Measurements from ENCODE around the gene TSC1. TPM values are rescaled to one million over a fixed set of nuclear protein-coding genes. Genes with fewer than 3 reads are reported as not detected.

The TSC1 gene
- polyA plus RNA-seq, 3 donors, result 3.3 to 43.0 (median 5.8) TPM

DNA sequence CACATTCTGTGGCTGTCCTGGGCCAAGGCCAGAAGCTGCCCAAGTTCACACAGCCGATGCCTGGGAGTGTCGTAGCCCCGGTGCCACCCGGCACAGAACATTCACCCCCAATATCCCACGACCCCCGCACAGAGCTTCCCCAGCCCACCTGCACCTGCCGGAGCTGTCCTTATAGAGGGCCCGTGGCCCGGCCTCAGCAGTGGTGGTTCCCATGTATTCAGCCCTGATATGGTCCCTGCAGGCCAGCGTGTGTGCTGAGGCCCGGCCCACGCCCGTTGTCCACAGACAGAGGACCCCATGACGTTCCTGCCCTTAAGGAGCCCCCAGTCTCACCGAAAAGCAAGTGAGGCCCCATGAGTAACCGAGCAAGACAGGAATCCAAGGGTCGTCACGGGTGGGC is 28.8 kb upstream of the TSC1 start:
- 96% methylated on average over 18 of the region's 18 CpGs for WGBS (ENCODE audit: insufficient coverage)
- Histone ChIP-seq H4K20me1 (ENCODE audit: insufficient read depth, low read length) (no peaks in the 10 kb centered on the region), H3K4me3 (replicated peaks in 1 of 3; ENCODE audit: low read depth in 2 of 3, low read length in 3 of 3) (no peak overlapping the region), H3K36me3 (replicated peaks in 1 of 2; ENCODE audit: control insufficient read depth in 1 of 2, insufficient read depth in 2 of 2, low read length in 2 of 2) (no peaks in the 10 kb centered on the region), H3K27me3 (ENCODE audit: control insufficient read depth in 2 of 2, insufficient read depth in 2 of 2, low read length in 2 of 2) (peaks cover 4 to 10% of the 10 kb centered on the region in 2 donors), H3K27ac (ENCODE audit: low read depth in 1 of 2, low read length in 2 of 2) (no peak overlapping the region), H3K4me2 (replicated peaks; ENCODE audit: extremely low read depth, low read length, poor library complexity, severe bottlenecking) (no peak overlapping the region), H3K9me3 (replicated peaks in 1 of 2; ENCODE audit: control insufficient read depth in 1 of 2, insufficient read depth in 1 of 2, low read length in 2 of 2) (no peaks in the 10 kb centered on the region), H3K79me2 (ENCODE audit: insufficient read depth, low read length) (no peaks in the 10 kb centered on the region), H3K9ac (ENCODE audit: insufficient read depth, low read length, poor library complexity, severe bottlenecking) (no peak overlapping the region), H2AFZ (ENCODE audit: insufficient read depth, low read depth, low read length, poor library complexity, severe bottlenecking) (no peak overlapping the region), H3K4me1 (ENCODE audit: control insufficient read depth in 1 of 2, insufficient read depth in 2 of 2, low read length in 2 of 2) (peaks cover 5 to 10% of the 10 kb centered on the region in 2 donors)
- H3K27me3 Mint-ChIP-seq (ENCODE audit: low read depth in 3 of 3), result peaks cover 5 to 17% (median 10%) of the 10 kb centered on the region in 3 donors
- intact Hi-C loops (cut with micrococcal nuclease), result no loop called here
- H3K27ac Mint-ChIP-seq, result no peak overlapping the region
- DNase-seq, result no peak
- peaks cover 5% of the 10 kb centered on the region for H3K4me1 Mint-ChIP-seq
- H3K4me3 Mint-ChIP-seq, result no peak overlapping the region
- TF ChIP-seq, protein P1, sequence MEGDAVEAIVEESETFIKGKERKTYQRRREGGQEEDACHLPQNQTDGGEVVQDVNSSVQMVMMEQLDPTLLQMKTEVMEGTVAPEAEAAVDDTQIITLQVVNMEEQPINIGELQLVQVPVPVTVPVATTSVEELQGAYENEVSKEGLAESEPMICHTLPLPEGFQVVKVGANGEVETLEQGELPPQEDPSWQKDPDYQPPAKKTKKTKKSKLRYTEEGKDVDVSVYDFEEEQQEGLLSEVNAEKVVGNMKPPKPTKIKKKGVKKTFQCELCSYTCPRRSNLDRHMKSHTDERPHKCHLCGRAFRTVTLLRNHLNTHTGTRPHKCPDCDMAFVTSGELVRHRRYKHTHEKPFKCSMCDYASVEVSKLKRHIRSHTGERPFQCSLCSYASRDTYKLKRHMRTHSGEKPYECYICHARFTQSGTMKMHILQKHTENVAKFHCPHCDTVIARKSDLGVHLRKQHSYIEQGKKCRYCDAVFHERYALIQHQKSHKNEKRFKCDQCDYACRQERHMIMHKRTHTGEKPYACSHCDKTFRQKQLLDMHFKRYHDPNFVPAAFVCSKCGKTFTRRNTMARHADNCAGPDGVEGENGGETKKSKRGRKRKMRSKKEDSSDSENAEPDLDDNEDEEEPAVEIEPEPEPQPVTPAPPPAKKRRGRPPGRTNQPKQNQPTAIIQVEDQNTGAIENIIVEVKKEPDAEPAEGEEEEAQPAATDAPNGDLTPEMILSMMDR (IDR thresholded peaks at IDR 0.05), result no peak
- no peaks in the 10 kb centered on the region for H3K36me3 Mint-ChIP-seq
- peaks cover 0 to 6% (median 2%) of the 10 kb centered on the region in 7 donors for H3K9me3 Mint-ChIP-seq

DNA sequence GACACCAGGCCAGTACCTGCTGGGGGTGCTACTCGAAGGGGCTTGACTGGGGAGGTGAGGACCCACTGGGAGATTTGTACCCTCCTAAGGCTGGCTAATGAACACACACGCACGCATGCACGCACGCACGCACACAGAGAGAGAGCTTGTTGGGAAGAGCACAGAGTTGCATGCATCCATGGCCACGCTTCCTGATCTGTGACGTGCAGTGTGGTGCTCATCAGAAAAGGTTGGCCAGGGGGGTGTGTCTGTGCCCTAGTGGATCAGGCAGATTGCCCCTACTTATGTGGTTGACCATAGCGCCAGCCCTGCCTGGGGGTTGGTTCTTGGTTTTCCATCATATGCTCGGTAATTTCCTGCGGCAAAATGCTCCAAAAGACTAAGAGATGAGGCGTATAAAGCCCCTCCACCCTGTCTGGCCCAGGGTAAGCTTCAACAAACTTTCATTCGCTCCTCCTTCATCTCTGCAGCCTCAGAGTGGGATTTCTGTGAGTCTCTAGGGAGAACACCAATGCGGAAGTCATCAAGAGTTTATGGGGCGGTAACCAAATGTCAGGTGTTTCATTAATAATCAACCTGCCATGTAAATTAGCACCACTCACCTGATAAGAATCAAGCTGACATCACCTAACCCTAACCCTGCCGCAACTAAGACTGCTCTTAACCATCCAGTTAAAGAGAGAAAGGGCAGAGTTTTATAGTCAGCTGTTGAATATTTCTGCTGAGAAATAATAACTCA is 26.1 kb upstream of the TSC1 start:
- Histone ChIP-seq H3K9ac (ENCODE audit: insufficient read depth, low read length, poor library complexity, severe bottlenecking) (no peak overlapping the region), H3K4me3 (replicated peaks in 1 of 3; ENCODE audit: low read depth in 2 of 3, low read length in 3 of 3) (no peak overlapping the region), H3K36me3 (replicated peaks in 1 of 2; ENCODE audit: control insufficient read depth in 1 of 2, insufficient read depth in 2 of 2, low read length in 2 of 2) (no peaks in the 10 kb centered on the region), H2AFZ (ENCODE audit: insufficient read depth, low read depth, low read length, poor library complexity, severe bottlenecking) (no peak overlapping the region), H3K9me3 (replicated peaks in 1 of 2; ENCODE audit: control insufficient read depth in 1 of 2, insufficient read depth in 1 of 2, low read length in 2 of 2) (no peaks in the 10 kb centered on the region), H3K4me2 (replicated peaks; ENCODE audit: extremely low read depth, low read length, poor library complexity, severe bottlenecking) (no peak overlapping the region), H3K4me1 (ENCODE audit: control insufficient read depth in 1 of 2, insufficient read depth in 2 of 2, low read length in 2 of 2) (peaks cover 2 to 4% of the 10 kb centered on the region in 2 donors), H3K27ac (ENCODE audit: low read depth in 1 of 2, low read length in 2 of 2) (no peak overlapping the region), H4K20me1 (ENCODE audit: insufficient read depth, low read length) (no peaks in the 10 kb centered on the region), H3K27me3 (ENCODE audit: control insufficient read depth in 2 of 2, insufficient read depth in 2 of 2, low read length in 2 of 2) (peaks cover 0 to 2% of the 10 kb centered on the region in 2 donors), H3K79me2 (ENCODE audit: insufficient read depth, low read length) (no peaks in the 10 kb centered on the region)
- Mint-ChIP-seq H3K27me3 (ENCODE audit: low read depth in 3 of 3) (peaks cover 2 to 11% (median 7%) of the 10 kb centered on the region in 3 donors), H3K9me3 (peaks cover 0 to 6% (median 2%) of the 10 kb centered on the region in 7 donors), H3K4me3 (no peak overlapping the region), H3K36me3 (no peaks in the 10 kb centered on the region), H3K4me1 (peaks cover 1% of the 10 kb centered on the region), H3K27ac (no peak overlapping the region)
- WGBS (ENCODE audit: insufficient coverage), result 95% methylated on average over 10 of the region's 16 CpGs
- DNase-seq, result no peak
- TF ChIP-seq, protein P1 (IDR thresholded peaks at IDR 0.05), result no peak
- intact Hi-C loops (cut with micrococcal nuclease), result no loop called here
